SU-DHL-6 (cell line): ENCODE results near the gene KAZN.

Source experiments
- H2AFZ ChIP-seq: fragments of 200-600 bp; sonication (generic); 2 replicates; pipeline ENCODE4 v1.6.1; 2014; ENCODE audit warnings: low read depth, mild to moderate bottlenecking, moderate library complexity, mixed read lengths, antibody characterized with exemption, low read length; ENCODE audit not compliant: severe bottlenecking
- H3F3A ChIP-seq: fragments of 200-600 bp; shearing (Covaris generic); 2 replicates; pipeline ENCODE4 v1.6.0; 2016; ENCODE audit warnings: antibody characterized with exemption, mild to moderate bottlenecking; ENCODE audit not compliant: insufficient read depth
- H3K27ac ChIP-seq: fragments of 200-600 bp; sonication (generic); 2 replicates; pipeline ENCODE4 v1.5.1; 2016; ENCODE audit warnings: low read depth, mild to moderate bottlenecking, low read length, moderate library complexity, mixed read lengths
- H3K27me3 ChIP-seq: fragments of 200-600 bp; sonication (generic), shearing (Covaris generic); 2 replicates; pipeline ENCODE4 v1.6.0; 2014; ENCODE audit warnings: mild to moderate bottlenecking, low read length
- H3K36me3 ChIP-seq: fragments of 200-600 bp; sonication (generic); 2 replicates; pipeline ENCODE4 v1.6.1; 2014; ENCODE audit warnings: mild to moderate bottlenecking, low read length, mixed read lengths
- H3K4me2 ChIP-seq: fragments of 300-600, 200-600 bp; shearing (Covaris generic), sonication (generic); 2 replicates; pipeline ENCODE4 v1.6.0; 2014; ENCODE audit warnings: low read length, low read depth, mild to moderate bottlenecking; ENCODE audit not compliant: poor library complexity, severe bottlenecking
- H3K4me3 ChIP-seq: fragments of 200-600 bp; sonication (generic); 2 replicates; pipeline ENCODE4 v1.5.1; 2014; ENCODE audit warnings: antibody characterized with exemption, low read length, mild to moderate bottlenecking, mixed read lengths; ENCODE audit not compliant: insufficient read depth, poor library complexity, severe bottlenecking
- H3K79me2 ChIP-seq: fragments of 200-600 bp; sonication (generic); 2 replicates; pipeline ENCODE4 v1.6.1; 2014; ENCODE audit warnings: mild to moderate bottlenecking, low read length, moderate library complexity; ENCODE audit not compliant: insufficient read depth
- H3K9ac ChIP-seq: fragments of 200-600 bp; sonication (generic); 2 replicates; pipeline ENCODE4 v1.7.0; 2014; ENCODE audit warnings: mild to moderate bottlenecking, low read length
- H3K9me2 ChIP-seq: fragments of 200-600 bp; sonication (generic); replicated peaks from 2 replicates; pipeline ENCODE4 v1.6.1; 2014; ENCODE audit warnings: low read length; ENCODE audit not compliant: insufficient read depth
- H3K9me3 ChIP-seq: fragments of 200-600 bp; sonication (generic); 2 replicates; pipeline ENCODE4 v1.6.1; 2014; ENCODE audit warnings: low read length, mixed read lengths; ENCODE audit not compliant: insufficient read depth
- H4K20me1 ChIP-seq: fragments of 200-600 bp; sonication (generic); 2 replicates; pipeline ENCODE4 v1.6.1; 2014; ENCODE audit warnings: low read depth, mild to moderate bottlenecking, antibody characterized with exemption, low read length, moderate library complexity, mixed read lengths
- EZH2phosphoT487 ChIP-seq: fragments of 200-600 bp; sonication (generic), shearing (Covaris generic); conservative IDR thresholded peaks from 2 replicates; pipeline ENCODE4 v1.6.1; 2018; ENCODE audit warnings: mild to moderate bottlenecking, antibody characterized with exemption, low read length, moderate library complexity, mixed read lengths
- TF ChIP-seq, protein P1 (sequence below): fragments of 200-600 bp; sonication (generic); IDR thresholded peaks from one replicate; pipeline ENCODE4 v1.5.1; 2017; ENCODE audit warnings: antibody characterized with exemption, mild to moderate bottlenecking, low read length, moderate library complexity; ENCODE audit not compliant: insufficient read depth, poor library complexity, severe bottlenecking

KAZN gene

DNA sequence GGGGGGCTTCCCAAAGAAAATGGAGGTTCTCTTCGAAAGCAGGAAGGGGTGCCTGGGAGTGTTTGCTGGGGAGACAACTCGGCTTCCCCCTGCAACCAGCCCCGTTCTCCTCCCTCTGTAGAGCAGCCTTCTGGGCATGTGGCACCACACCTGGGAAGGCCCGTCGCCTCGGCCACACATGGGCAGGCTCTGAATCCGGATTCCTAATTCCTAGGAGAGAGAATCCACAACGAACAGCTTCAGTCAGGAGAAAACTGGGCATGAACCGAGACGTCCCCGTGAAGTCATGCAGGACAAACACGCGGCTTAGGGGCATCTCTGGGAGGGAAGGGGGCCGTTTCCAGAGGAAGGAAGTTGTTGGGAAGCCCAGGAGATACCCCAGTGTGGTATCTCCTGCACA is 224.5 kb downstream of the KAZN start:
- Histone ChIP-seq H3K9me3 (no peaks in the 10 kb centered on the region), H3K79me2 (no peaks in the 10 kb centered on the region), H3K9ac (no peak overlapping the region), H3F3A (no peaks in the 10 kb centered on the region), H3K27ac (no peak overlapping the region), H3K9me2 (no peaks in the 10 kb centered on the region), H2AFZ (no peak overlapping the region), H3K27me3 (no peaks in the 10 kb centered on the region), H3K36me3 (no peaks in the 10 kb centered on the region), H3K4me2 (no peak overlapping the region), H4K20me1 (no peaks in the 10 kb centered on the region), H3K4me3 (no peak overlapping the region)
- no peak for TF ChIP-seq EZH2phosphoT487
- TF ChIP-seq, protein P1, sequence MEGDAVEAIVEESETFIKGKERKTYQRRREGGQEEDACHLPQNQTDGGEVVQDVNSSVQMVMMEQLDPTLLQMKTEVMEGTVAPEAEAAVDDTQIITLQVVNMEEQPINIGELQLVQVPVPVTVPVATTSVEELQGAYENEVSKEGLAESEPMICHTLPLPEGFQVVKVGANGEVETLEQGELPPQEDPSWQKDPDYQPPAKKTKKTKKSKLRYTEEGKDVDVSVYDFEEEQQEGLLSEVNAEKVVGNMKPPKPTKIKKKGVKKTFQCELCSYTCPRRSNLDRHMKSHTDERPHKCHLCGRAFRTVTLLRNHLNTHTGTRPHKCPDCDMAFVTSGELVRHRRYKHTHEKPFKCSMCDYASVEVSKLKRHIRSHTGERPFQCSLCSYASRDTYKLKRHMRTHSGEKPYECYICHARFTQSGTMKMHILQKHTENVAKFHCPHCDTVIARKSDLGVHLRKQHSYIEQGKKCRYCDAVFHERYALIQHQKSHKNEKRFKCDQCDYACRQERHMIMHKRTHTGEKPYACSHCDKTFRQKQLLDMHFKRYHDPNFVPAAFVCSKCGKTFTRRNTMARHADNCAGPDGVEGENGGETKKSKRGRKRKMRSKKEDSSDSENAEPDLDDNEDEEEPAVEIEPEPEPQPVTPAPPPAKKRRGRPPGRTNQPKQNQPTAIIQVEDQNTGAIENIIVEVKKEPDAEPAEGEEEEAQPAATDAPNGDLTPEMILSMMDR: no peak

- Histone ChIP-seq H3K27ac (no peak overlapping the region), H4K20me1 (no peaks in the 10 kb centered on the region), H2AFZ (no peak overlapping the region), H3F3A (no peaks in the 10 kb centered on the region), H3K9ac (no peak overlapping the region), H3K27me3 (no peaks in the 10 kb centered on the region), H3K4me2 (no peak overlapping the region), H3K79me2 (no peaks in the 10 kb centered on the region), H3K9me2 (no peaks in the 10 kb centered on the region), H3K9me3 (no peaks in the 10 kb centered on the region), H3K36me3 (no peaks in the 10 kb centered on the region), H3K4me3 (no peak overlapping the region)
- TF ChIP-seq, protein P1: no peak
- TF ChIP-seq EZH2phosphoT487: no peak
These were observed 225.9 kb downstream of the KAZN start for GRCh38 chr1:14824314-14824915.

GRCh38 chr1:14825396-14825795 is 226.9 kb downstream of the KAZN start:
- Histone ChIP-seq H3K4me2 (no peak overlapping the region), H2AFZ (no peak overlapping the region), H3K4me3 (no peak overlapping the region), H3F3A (no peaks in the 10 kb centered on the region), H3K9me3 (no peaks in the 10 kb centered on the region), H3K79me2 (no peaks in the 10 kb centered on the region), H3K27ac (no peak overlapping the region), H3K36me3 (no peaks in the 10 kb centered on the region), H3K9me2 (no peaks in the 10 kb centered on the region), H3K9ac (no peak overlapping the region), H3K27me3 (no peaks in the 10 kb centered on the region), H4K20me1 (no peaks in the 10 kb centered on the region)
- TF ChIP-seq, protein P1: no peak
- TF ChIP-seq EZH2phosphoT487: no peak
